WTC11 (cell line): Measurements from ENCODE around the gene ZBTB20. TPM values are rescaled to one million over a fixed set of nuclear protein-coding genes. Genes with fewer than 3 reads are reported as not detected.

ENCODE experiments used
- ATAC-seq: fragments of 200-7000 bp; cut with Tn5 transposase; 2 replicates; pipeline ENCODE4 v1.10.0; 2021; ENCODE audit warnings: mild to moderate bottlenecking, moderate library complexity
- CTCF ChIA-PET: fragments of 300-600 bp; sonication (Branson Sonifier 250); formaldehyde crosslinking; loops from one replicate; lab custom pipeline; 2021; ENCODE audit warnings: antibody characterized with exemption; lab: Charles Lee
- POLR2A ChIA-PET: fragments of 350-600 bp; sonication (Branson Sonifier 250); formaldehyde crosslinking; loops from one replicate; lab custom pipeline; 2021; ENCODE audit warnings: antibody characterized with exemption; lab: Charles Lee
- DNase-seq: peaks from one replicate; pipeline ENCODE4 v3.0.0; 2021; ENCODE audit warnings: low spot score
- H3K27ac Mint-ChIP-seq: 2 replicates; pipeline ENCODE4 v1.8.0; 2021; ENCODE audit warnings: mixed read lengths
- H3K27me3 Mint-ChIP-seq: 2 replicates; pipeline ENCODE4 v1.8.0; 2021; ENCODE audit warnings: low read depth, mild to moderate bottlenecking, moderate library complexity, mixed read lengths
- H3K36me3 Mint-ChIP-seq: 2 replicates; pipeline ENCODE4 v1.8.0; 2021; ENCODE audit warnings: mixed read lengths
- H3K4me1 Mint-ChIP-seq: 2 replicates; pipeline ENCODE4 v1.8.0; 2022; ENCODE audit warnings: mixed read lengths
- H3K4me3 Mint-ChIP-seq: 2 replicates; pipeline ENCODE4 v1.8.0; 2021; ENCODE audit warnings: mild to moderate bottlenecking, moderate library complexity, mixed read lengths
- H3K9me3 Mint-ChIP-seq: 2 replicates; pipeline ENCODE4 v1.8.0; 2021; ENCODE audit warnings: mixed read lengths
- GTF2I ChIP-seq: fragments of 250-450 bp; sonication (Bioruptor Pico); conservative IDR thresholded peaks from 2 replicates; pipeline ENCODE4 v1.4.0; 2021; ENCODE audit warnings: mild to moderate bottlenecking
- HMGA2 ChIP-seq: fragments of 250-450 bp; sonication (Bioruptor Pico); IDR thresholded peaks from 2 replicates; pipeline ENCODE4 v1.4.0; 2021; ENCODE audit warnings: mild to moderate bottlenecking, moderate library complexity
- JUN ChIP-seq: sonication (generic); formaldehyde crosslinking; IDR thresholded peaks from 2 replicates; pipeline ENCODE4 v1.8.0; 2023; ENCODE audit warnings: mild to moderate bottlenecking, missing genetic modification reagents
- MXD4 ChIP-seq: fragments of 250-450 bp; sonication (Bioruptor Pico); IDR thresholded peaks from 2 replicates; pipeline ENCODE4 v1.8.0; 2021; ENCODE audit warnings: mild to moderate bottlenecking, moderate library complexity, borderline replicate concordance
- NR2C2 ChIP-seq: sonication (generic); formaldehyde crosslinking; IDR thresholded peaks from 2 replicates; pipeline ENCODE4 v1.8.0; 2022; ENCODE audit warnings: mild to moderate bottlenecking, missing genetic modification reagents
- ZNF232 ChIP-seq: sonication (generic); formaldehyde crosslinking; IDR thresholded peaks from 2 replicates; pipeline ENCODE4 v1.8.0; 2022; ENCODE audit warnings: mild to moderate bottlenecking, missing genetic modification reagents
- total RNA-seq: library from RNA; stranded (reverse); gene quantifications from 3 replicates; pipeline ENCODE4 v1.2.3, GENCODE V29; 2021
- TF ChIP-seq, protein P1 (sequence below): sonication (generic); formaldehyde crosslinking; IDR thresholded peaks from 2 replicates; pipeline ENCODE4 v1.8.0; 2022; ENCODE audit warnings: missing genetic modification reagents
- TF ChIP-seq, protein P2 (sequence below): sonication (generic); formaldehyde crosslinking; IDR thresholded peaks from 2 replicates; pipeline ENCODE4 v1.8.1; 2022; ENCODE audit warnings: low read depth, missing genetic modification reagents, borderline replicate concordance
- TF ChIP-seq, protein P3 (sequence below): sonication (generic); formaldehyde crosslinking; IDR thresholded peaks from 2 replicates; pipeline ENCODE4 v1.8.0; 2023; ENCODE audit warnings: mild to moderate bottlenecking, missing genetic modification reagents
- TF ChIP-seq, protein P4 (sequence below): sonication (generic); formaldehyde crosslinking; IDR thresholded peaks from 2 replicates; pipeline ENCODE4 v1.8.0; 2022; ENCODE audit warnings: mild to moderate bottlenecking, missing genetic modification reagents
- TF ChIP-seq, protein P5 (sequence below): sonication (generic); formaldehyde crosslinking; IDR thresholded peaks from 2 replicates; pipeline ENCODE4 v1.8.0; 2022; ENCODE audit warnings: mild to moderate bottlenecking, missing genetic modification reagents
- TF ChIP-seq, protein P6 (sequence below): sonication (generic); formaldehyde crosslinking; IDR thresholded peaks from 2 replicates; pipeline ENCODE4 v1.8.1; 2022; ENCODE audit warnings: mild to moderate bottlenecking, moderate library complexity, missing genetic modification reagents

ZBTB20 gene
- total RNA-seq, 1 experiment from 2014 or later, result 1.5 TPM

DNA sequence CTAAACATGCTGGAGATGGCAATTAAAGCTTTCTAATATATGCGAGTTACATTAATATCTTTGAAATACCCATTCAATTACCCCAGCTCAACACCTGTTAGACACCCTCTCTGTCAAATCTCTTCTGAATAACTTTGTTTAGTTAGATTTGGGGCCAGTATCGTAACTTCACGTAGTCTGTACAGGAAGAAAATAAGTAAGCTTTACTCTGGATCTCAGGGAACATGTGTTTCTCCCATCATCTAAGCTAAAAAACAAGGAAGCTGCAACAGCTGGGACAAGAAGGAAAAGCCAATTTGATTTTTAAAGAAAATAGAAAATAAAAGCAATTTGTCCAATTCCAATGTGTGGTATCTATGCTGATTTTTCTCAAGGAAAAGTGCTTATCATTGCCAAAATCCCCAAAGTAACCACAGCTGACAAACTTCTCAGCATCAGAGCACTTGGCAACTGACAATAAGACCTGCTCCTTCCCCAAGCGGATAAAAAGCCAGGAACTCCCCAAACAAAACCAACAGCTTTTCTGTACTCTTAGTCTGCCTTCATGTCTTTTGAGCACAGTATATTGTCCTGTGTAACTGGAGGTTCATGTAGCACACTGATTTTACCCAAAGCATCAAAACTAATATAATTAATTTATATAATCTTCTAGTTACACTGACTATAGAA is 279.1 kb downstream of the ZBTB20 start (continued):
- TF ChIP-seq, protein P1, sequence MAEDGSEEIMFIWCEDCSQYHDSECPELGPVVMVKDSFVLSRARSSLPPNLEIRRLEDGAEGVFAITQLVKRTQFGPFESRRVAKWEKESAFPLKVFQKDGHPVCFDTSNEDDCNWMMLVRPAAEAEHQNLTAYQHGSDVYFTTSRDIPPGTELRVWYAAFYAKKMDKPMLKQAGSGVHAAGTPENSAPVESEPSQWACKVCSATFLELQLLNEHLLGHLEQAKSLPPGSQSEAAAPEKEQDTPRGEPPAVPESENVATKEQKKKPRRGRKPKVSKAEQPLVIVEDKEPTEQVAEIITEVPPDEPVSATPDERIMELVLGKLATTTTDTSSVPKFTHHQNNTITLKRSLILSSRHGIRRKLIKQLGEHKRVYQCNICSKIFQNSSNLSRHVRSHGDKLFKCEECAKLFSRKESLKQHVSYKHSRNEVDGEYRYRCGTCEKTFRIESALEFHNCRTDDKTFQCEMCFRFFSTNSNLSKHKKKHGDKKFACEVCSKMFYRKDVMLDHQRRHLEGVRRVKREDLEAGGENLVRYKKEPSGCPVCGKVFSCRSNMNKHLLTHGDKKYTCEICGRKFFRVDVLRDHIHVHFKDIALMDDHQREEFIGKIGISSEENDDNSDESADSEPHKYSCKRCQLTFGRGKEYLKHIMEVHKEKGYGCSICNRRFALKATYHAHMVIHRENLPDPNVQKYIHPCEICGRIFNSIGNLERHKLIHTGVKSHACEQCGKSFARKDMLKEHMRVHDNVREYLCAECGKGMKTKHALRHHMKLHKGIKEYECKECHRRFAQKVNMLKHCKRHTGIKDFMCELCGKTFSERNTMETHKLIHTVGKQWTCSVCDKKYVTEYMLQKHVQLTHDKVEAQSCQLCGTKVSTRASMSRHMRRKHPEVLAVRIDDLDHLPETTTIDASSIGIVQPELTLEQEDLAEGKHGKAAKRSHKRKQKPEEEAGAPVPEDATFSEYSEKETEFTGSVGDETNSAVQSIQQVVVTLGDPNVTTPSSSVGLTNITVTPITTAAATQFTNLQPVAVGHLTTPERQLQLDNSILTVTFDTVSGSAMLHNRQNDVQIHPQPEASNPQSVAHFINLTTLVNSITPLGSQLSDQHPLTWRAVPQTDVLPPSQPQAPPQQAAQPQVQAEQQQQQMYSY, result no peak
- TF ChIP-seq JUN (CRISPR knock-in tag), result no peak
- TF ChIP-seq HMGA2 (CRISPR knock-in tag), result no peak
- TF ChIP-seq, all 79 proteins: peak for 0

DNA sequence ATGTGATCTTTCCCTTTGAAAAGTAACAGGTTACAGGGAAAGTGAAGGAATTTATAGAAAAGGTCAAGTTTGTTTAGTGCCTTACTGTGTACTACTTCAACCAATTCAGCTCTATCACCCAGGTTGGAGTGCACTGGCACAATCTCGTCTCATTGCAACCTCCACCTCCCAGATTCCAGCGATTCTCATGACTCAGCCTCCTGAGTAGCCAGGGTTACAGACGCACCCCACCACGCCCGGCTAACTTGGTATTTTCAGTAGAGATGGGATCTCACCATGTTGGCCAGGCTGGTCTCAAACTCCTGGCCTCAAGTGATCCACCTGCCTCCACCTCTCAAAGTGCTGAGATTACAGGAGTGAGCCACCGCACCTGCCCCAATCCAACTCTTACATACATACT is 279.7 kb downstream of the ZBTB20 start:
- POLR2A ChIA-PET, result no interaction called here
- Mint-ChIP-seq H3K27me3 (no peaks in the 10 kb centered on the region), H3K9me3 (no peaks in the 10 kb centered on the region), H3K27ac (no peak overlapping the region), H3K36me3 (no peaks in the 10 kb centered on the region), H3K4me3 (no peak overlapping the region), H3K4me1 (peaks cover 15% of the 10 kb centered on the region)
- DNase-seq (no peak), ATAC-seq (no peak)
- TF ChIP-seq NR2C2 (CRISPR knock-in tag), result no peak
- no peak for TF ChIP-seq MXD4 (CRISPR knock-in tag)
- TF ChIP-seq, protein P2, sequence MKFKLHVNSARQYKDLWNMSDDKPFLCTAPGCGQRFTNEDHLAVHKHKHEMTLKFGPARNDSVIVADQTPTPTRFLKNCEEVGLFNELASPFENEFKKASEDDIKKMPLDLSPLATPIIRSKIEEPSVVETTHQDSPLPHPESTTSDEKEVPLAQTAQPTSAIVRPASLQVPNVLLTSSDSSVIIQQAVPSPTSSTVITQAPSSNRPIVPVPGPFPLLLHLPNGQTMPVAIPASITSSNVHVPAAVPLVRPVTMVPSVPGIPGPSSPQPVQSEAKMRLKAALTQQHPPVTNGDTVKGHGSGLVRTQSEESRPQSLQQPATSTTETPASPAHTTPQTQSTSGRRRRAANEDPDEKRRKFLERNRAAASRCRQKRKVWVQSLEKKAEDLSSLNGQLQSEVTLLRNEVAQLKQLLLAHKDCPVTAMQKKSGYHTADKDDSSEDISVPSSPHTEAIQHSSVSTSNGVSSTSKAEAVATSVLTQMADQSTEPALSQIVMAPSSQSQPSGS (CRISPR knock-in tag), result no peak
- TF ChIP-seq, protein P1, result no peak
- TF ChIP-seq, protein P3, sequence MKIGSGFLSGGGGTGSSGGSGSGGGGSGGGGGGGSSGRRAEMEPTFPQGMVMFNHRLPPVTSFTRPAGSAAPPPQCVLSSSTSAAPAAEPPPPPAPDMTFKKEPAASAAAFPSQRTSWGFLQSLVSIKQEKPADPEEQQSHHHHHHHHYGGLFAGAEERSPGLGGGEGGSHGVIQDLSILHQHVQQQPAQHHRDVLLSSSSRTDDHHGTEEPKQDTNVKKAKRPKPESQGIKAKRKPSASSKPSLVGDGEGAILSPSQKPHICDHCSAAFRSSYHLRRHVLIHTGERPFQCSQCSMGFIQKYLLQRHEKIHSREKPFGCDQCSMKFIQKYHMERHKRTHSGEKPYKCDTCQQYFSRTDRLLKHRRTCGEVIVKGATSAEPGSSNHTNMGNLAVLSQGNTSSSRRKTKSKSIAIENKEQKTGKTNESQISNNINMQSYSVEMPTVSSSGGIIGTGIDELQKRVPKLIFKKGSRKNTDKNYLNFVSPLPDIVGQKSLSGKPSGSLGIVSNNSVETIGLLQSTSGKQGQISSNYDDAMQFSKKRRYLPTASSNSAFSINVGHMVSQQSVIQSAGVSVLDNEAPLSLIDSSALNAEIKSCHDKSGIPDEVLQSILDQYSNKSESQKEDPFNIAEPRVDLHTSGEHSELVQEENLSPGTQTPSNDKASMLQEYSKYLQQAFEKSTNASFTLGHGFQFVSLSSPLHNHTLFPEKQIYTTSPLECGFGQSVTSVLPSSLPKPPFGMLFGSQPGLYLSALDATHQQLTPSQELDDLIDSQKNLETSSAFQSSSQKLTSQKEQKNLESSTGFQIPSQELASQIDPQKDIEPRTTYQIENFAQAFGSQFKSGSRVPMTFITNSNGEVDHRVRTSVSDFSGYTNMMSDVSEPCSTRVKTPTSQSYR, result no peak
- TF ChIP-seq, protein P4, sequence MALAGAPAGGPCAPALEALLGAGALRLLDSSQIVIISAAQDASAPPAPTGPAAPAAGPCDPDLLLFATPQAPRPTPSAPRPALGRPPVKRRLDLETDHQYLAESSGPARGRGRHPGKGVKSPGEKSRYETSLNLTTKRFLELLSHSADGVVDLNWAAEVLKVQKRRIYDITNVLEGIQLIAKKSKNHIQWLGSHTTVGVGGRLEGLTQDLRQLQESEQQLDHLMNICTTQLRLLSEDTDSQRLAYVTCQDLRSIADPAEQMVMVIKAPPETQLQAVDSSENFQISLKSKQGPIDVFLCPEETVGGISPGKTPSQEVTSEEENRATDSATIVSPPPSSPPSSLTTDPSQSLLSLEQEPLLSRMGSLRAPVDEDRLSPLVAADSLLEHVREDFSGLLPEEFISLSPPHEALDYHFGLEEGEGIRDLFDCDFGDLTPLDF (CRISPR knock-in tag), result no peak
- TF ChIP-seq, protein P5, sequence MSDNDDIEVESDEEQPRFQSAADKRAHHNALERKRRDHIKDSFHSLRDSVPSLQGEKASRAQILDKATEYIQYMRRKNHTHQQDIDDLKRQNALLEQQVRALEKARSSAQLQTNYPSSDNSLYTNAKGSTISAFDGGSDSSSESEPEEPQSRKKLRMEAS (CRISPR knock-in tag), result no peak
- TF ChIP-seq, protein P6, sequence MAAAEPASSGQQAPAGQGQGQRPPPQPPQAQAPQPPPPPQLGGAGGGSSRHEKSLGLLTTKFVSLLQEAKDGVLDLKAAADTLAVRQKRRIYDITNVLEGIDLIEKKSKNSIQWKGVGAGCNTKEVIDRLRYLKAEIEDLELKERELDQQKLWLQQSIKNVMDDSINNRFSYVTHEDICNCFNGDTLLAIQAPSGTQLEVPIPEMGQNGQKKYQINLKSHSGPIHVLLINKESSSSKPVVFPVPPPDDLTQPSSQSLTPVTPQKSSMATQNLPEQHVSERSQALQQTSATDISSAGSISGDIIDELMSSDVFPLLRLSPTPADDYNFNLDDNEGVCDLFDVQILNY (CRISPR knock-in tag), result no peak
- TF ChIP-seq ZNF232 (CRISPR knock-in tag), result no peak
- no peak for TF ChIP-seq GTF2I (CRISPR knock-in tag)
- CTCF ChIA-PET, result no interaction called here
